Measurements from ENCODE around the gene DPH5.

DPH5 gene

GRCh38 chr1:100943533-100943932 lies 82.1 kb downstream of the DPH5 start:
- Histone ChIP-seq H3K27me3 (ENCODE audit: control insufficient read depth in 1 of 2, insufficient read depth in 2 of 2, low read length in 2 of 2) (no peaks in the 10 kb centered on the region), H3K4me3 (ENCODE audit: low read length in 2 of 2) (no peak overlapping the region), H3K27ac (ENCODE audit: low read length) (no peak overlapping the region), H3K4me1 (ENCODE audit: control insufficient read depth, insufficient read depth, low read length) (no peaks in the 10 kb centered on the region), H3K9ac (ENCODE audit: low read length in 2 of 2) (no peak overlapping the region), H3K9me3 (ENCODE audit: control insufficient read depth in 2 of 2, low read length in 2 of 2) (no peaks in the 10 kb centered on the region), H3K36me3 (ENCODE audit: control insufficient read depth in 2 of 2, insufficient read depth in 2 of 2, low read length in 2 of 2) (peaks cover 0 to 3% of the 10 kb centered on the region in 2 donors)

DNA sequence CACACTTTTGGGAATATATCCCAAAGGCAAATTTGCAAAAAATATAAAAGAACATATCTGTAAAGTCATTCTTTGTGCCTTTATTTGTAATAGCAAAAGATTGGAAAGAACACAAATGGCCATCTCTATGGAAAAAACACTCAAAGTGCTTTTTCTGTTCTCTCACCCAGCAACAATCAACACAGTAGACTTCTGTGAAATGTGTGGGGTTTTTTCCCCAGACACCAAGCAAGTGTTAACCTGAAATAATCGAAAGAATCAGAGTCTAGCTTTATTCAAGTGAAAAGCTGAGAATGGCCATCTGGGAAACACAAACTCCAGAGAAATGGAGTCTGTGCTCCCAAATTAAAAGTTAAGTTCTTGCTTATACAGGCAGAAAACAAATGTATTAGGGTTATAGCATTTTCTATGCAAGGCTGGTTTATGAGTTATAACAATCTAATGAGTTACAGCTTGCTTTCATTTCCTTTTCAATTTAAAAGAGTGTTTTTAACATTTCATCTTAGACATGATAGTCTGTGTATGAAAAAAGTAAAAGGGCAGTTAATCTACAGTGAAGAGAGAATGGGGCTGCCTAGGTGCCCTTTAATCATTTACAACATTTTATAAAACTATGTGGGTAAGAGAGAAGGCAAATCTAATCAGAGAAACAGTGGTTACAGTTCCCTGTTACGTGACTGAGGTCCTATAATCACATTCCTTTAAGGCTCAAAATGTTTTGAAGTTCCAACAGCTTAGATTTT lies 83.1 kb downstream of the DPH5 start:
- no peaks in the 10 kb centered on the region for H3K27me3 ChIP-seq (ENCODE audit: control insufficient read depth in 1 of 2, insufficient read depth in 2 of 2, low read length in 2 of 2)

GRCh38 chr1:100941580-100942216 lies 83.9 kb downstream of the DPH5 start:
- H3K36me3 ChIP-seq (ENCODE audit: control insufficient read depth in 2 of 2, insufficient read depth in 2 of 2, low read length in 2 of 2), result peaks cover 0 to 6% of the 10 kb centered on the region in 2 donors
- no peaks in the 10 kb centered on the region for H3K27me3 ChIP-seq (ENCODE audit: control insufficient read depth in 1 of 2, insufficient read depth in 2 of 2, low read length in 2 of 2)
- H3K27ac ChIP-seq (ENCODE audit: low read length), result no peak overlapping the region
- no peak overlapping the region for H3K4me3 ChIP-seq (ENCODE audit: low read length in 2 of 2)
- H3K9me3 ChIP-seq (ENCODE audit: control insufficient read depth in 2 of 2, low read length in 2 of 2), result no peaks in the 10 kb centered on the region
- no peak overlapping the region for H3K9ac ChIP-seq (ENCODE audit: low read length in 2 of 2)
- no peaks in the 10 kb centered on the region for H3K4me1 ChIP-seq (ENCODE audit: control insufficient read depth, insufficient read depth, low read length)

More for the DNA sequence above, 83.1 kb downstream of the DPH5 start:
- Histone ChIP-seq H3K4me3 (ENCODE audit: low read length in 2 of 2) (no peak overlapping the region), H3K27ac (ENCODE audit: low read length) (no peak overlapping the region), H3K36me3 (ENCODE audit: control insufficient read depth in 2 of 2, insufficient read depth in 2 of 2, low read length in 2 of 2) (peaks cover 0 to 6% of the 10 kb centered on the region in 2 donors), H3K9me3 (ENCODE audit: control insufficient read depth in 2 of 2, low read length in 2 of 2) (no peaks in the 10 kb centered on the region), H3K9ac (ENCODE audit: low read length in 2 of 2) (no peak overlapping the region), H3K4me1 (ENCODE audit: control insufficient read depth, insufficient read depth, low read length) (no peaks in the 10 kb centered on the region)

DNA sequence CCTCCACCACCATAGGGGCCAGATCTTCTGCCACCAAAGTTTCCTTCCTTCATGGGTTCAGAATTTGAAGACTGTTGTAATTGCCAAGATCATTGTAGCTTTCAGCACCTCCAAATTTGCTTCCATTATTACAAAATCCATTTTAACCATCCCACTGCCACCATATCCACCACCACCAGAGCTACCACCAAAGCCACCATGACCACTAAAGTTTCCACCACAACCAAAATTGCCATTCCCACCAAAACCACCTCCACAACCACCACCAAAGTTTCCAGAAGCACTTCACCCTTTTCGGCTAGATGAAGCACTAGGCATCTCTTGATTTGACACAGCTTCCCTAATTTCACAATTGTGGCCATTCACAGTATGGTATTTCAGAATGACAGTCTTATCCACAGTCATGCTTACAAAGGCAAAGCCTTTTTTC lies 84.5 kb downstream of the DPH5 start:
- Histone ChIP-seq H3K27me3 (ENCODE audit: control insufficient read depth in 1 of 2, insufficient read depth in 2 of 2, low read length in 2 of 2) (no peaks in the 10 kb centered on the region), H3K9me3 (ENCODE audit: control insufficient read depth in 2 of 2, low read length in 2 of 2) (no peaks in the 10 kb centered on the region), H3K36me3 (ENCODE audit: control insufficient read depth in 2 of 2, insufficient read depth in 2 of 2, low read length in 2 of 2) (peaks cover 0 to 6% of the 10 kb centered on the region in 2 donors)

More for the DNA sequence above, 84.5 kb downstream of the DPH5 start:
- no peak overlapping the region for H3K9ac ChIP-seq (ENCODE audit: low read length in 2 of 2)
- H3K4me3 ChIP-seq (ENCODE audit: low read length in 2 of 2), result no peak overlapping the region
- no peaks in the 10 kb centered on the region for H3K4me1 ChIP-seq (ENCODE audit: control insufficient read depth, insufficient read depth, low read length)
- no peak overlapping the region for H3K27ac ChIP-seq (ENCODE audit: low read length)
